Measurements from ENCODE around the gene KLHL40.

Gene KLHL40

GRCh38 chr3:42658091-42658770, 27.1 kb upstream of the KLHL40 start:
- no peak for DNase-seq

GRCh38 chr3:42658771-42659390, 26.5 kb upstream of the KLHL40 start:
- DNase-seq, result no peak

- DNase-seq, result no peak
Observed at GRCh38 chr3:42659451-42660130, 25.7 kb upstream of the KLHL40 start.

GRCh38 chr3:42660131-42660715, 25.1 kb upstream of the KLHL40 start:
- DNase-seq, result no peak

GRCh38 chr3:42660898-42661297, 24.4 kb upstream of the KLHL40 start:
- peak; percentile 10 for DNase-seq

GRCh38 chr3:42661593-42662022, 23.7 kb upstream of the KLHL40 start:
- DNase-seq, result no peak

- no peak for DNase-seq
Observed at GRCh38 chr3:42662037-42662812, 23.1 kb upstream of the KLHL40 start.

- no peak for DNase-seq
Observed at GRCh38 chr3:42662813-42663535, 22.4 kb upstream of the KLHL40 start.

GRCh38 chr3:42663581-42664437, 21.5 kb upstream of the KLHL40 start:
- no peak for DNase-seq

- DNase-seq, result no peak
Observed at GRCh38 chr3:42664438-42664803, 20.9 kb upstream of the KLHL40 start.

GRCh38 chr3:42665050-42665878, 20.1 kb upstream of the KLHL40 start:
- no peak for DNase-seq

- no peak for DNase-seq
Observed at GRCh38 chr3:42666022-42666421, 19.3 kb upstream of the KLHL40 start.

GRCh38 chr3:42666577-42666998, 18.7 kb upstream of the KLHL40 start:
- no peak for DNase-seq

- no peak for DNase-seq
Observed at GRCh38 chr3:42667096-42667522, 18.2 kb upstream of the KLHL40 start.

- DNase-seq, result peak; percentile 58
Observed at GRCh38 chr3:42667523-42668412, 17.6 kb upstream of the KLHL40 start.

- DNase-seq, result no peak
Observed at GRCh38 chr3:42668413-42668760, 16.9 kb upstream of the KLHL40 start.

- DNase-seq, result no peak
Observed at GRCh38 chr3:42668793-42669217, 16.5 kb upstream of the KLHL40 start.

- DNase-seq, result no peak
Observed at GRCh38 chr3:42670051-42670576, 15.2 kb upstream of the KLHL40 start.

- no peak for DNase-seq
Observed at GRCh38 chr3:42670670-42671069, 14.7 kb upstream of the KLHL40 start.

Measured in NCI-H1694 treated with DMSO at 0.1 percent for 48 hours (cell line).